Neural progenitor cell (in vitro differentiated cells): ENCODE data around the gene KDM3A.

Source experiments
- CTCF ChIP-seq: fragments of 200-600 bp; sonication (generic); IDR thresholded peaks from 2 replicates; pipeline ENCODE4 v1.5.1; 2017; ENCODE audit warnings: antibody characterized with exemption, mild to moderate bottlenecking
- EZH2 ChIP-seq: fragments of 200-600 bp; sonication (generic); IDR thresholded peaks from 2 replicates; pipeline ENCODE4 v1.6.1; 2017; ENCODE audit warnings: antibody characterized with exemption, mild to moderate bottlenecking, moderate library complexity
- EZH2phosphoT487 ChIP-seq: fragments of 200-600 bp; sonication (generic); IDR thresholded peaks from 2 replicates; pipeline ENCODE4 v1.6.1; 2017; ENCODE audit warnings: antibody characterized with exemption

- TF ChIP-seq CTCF (no peak), EZH2 (no peak), EZH2phosphoT487 (no peak)
These were observed 40.9 kb downstream of the KDM3A start for GRCh38 chr2:86482034-86482433.
